Large intestine (tissue), 3 donors: ENCODE results near the gene DLK1. TPM values are rescaled to one million over a fixed set of nuclear protein-coding genes. Genes with fewer than 3 reads are reported as not detected.

Experiments used
- DNase-seq, 2 donors: peaks; one replicate each; pipeline versions ENCODE4 v3.0.0 to v3.0.0-alpha.2; 2013
- H3K27ac ChIP-seq: one replicate; pipeline ENCODE4 v1.5.1; 2013; ENCODE audit warnings: low read length
- H3K27me3 ChIP-seq: 2 replicates; pipeline ENCODE4 v1.6.1; 2013; ENCODE audit warnings: low read length; ENCODE audit not compliant: control insufficient read depth, insufficient read depth
- H3K36me3 ChIP-seq: 2 replicates; pipeline ENCODE4 v1.6.1; 2013; ENCODE audit warnings: low read length; ENCODE audit not compliant: control insufficient read depth, insufficient read depth
- H3K4me1 ChIP-seq: one replicate; pipeline ENCODE4 v1.6.1; 2013; ENCODE audit warnings: low read length; ENCODE audit not compliant: control insufficient read depth, insufficient read depth
- H3K4me3 ChIP-seq: one replicate; pipeline ENCODE4 v1.5.1; 2013; ENCODE audit warnings: low read length
- H3K9me3 ChIP-seq: one replicate; pipeline ENCODE4 v1.6.1; 2013; ENCODE audit warnings: mild to moderate bottlenecking, low read depth, low read length, moderate library complexity; ENCODE audit not compliant: control insufficient read depth
- WGBS: methylation state at CpG from one replicate; pipeline ENCODE4 v1.1.5; 2013; ENCODE audit warnings: low lambda C conversion rate; ENCODE audit not compliant: insufficient coverage; 5-methylcytosine and 5-hydroxymethylcytosine counted together
- polyA plus RNA-seq: library from polyadenylated mRNA; unstranded; fragments of 120-200 nt; gene quantifications from one replicate; pipeline ENCODE4 v1.2.1, GENCODE V29; 2013

The DLK1 gene
- polyA plus RNA-seq, 1 donor, result 25.2 TPM

GRCh38 chr14:100712490-100712889 is 14.2 kb upstream of the DLK1 start:
- H3K4me3 ChIP-seq, result no peak overlapping the region
- H3K27me3 ChIP-seq, result peaks cover 19% of the 10 kb centered on the region
- no CpG with 5 or more reads among the region's 7 CpGs for WGBS
- no peaks in the 10 kb centered on the region for H3K36me3 ChIP-seq
- H3K9me3 ChIP-seq, result peaks cover 6% of the 10 kb centered on the region
- no peak for DNase-seq
- no peak overlapping the region for H3K27ac ChIP-seq
- H3K4me1 ChIP-seq, result peaks cover 14% of the 10 kb centered on the region

GRCh38 chr14:100713705-100714104 is 13.0 kb upstream of the DLK1 start:
- no peak for DNase-seq
- Histone ChIP-seq H3K4me3 (no peak overlapping the region), H3K27me3 (peaks cover 17% of the 10 kb centered on the region), H3K27ac (no peak overlapping the region), H3K9me3 (peaks cover 6% of the 10 kb centered on the region), H3K36me3 (no peaks in the 10 kb centered on the region), H3K4me1 (peaks cover 9% of the 10 kb centered on the region)
- WGBS, result 100% methylated on average over 1 of the region's 10 CpGs

GRCh38 chr14:100714258-100714892 is 12.3 kb upstream of the DLK1 start:
- Histone ChIP-seq H3K9me3 (no peaks in the 10 kb centered on the region), H3K27ac (no peak overlapping the region), H3K4me1 (peaks cover 2% of the 10 kb centered on the region), H3K27me3 (peaks cover 15% of the 10 kb centered on the region), H3K36me3 (no peaks in the 10 kb centered on the region), H3K4me3 (no peak overlapping the region)
- no peak for DNase-seq
- WGBS, result no CpG with 5 or more reads among the region's 23 CpGs

- no CpG with 5 or more reads among the region's 9 CpGs for WGBS
Observed at GRCh38 chr14:100715332-100715731, 11.4 kb upstream of the DLK1 start.

GRCh38 chr14:100715803-100716202 is 10.9 kb upstream of the DLK1 start:
- no peaks in the 10 kb centered on the region for H3K4me1 ChIP-seq
- DNase-seq, result no peak
- H3K27ac ChIP-seq, result no peak overlapping the region
- no CpG with 5 or more reads among the region's 2 CpGs for WGBS
- peaks cover 17% of the 10 kb centered on the region for H3K27me3 ChIP-seq
- no peak overlapping the region for H3K4me3 ChIP-seq
- no peaks in the 10 kb centered on the region for H3K36me3 ChIP-seq
- no peaks in the 10 kb centered on the region for H3K9me3 ChIP-seq

More at GRCh38 chr14:100715332-100715731, 11.4 kb upstream of the DLK1 start:
- Histone ChIP-seq H3K4me1 (no peaks in the 10 kb centered on the region), H3K27ac (no peak overlapping the region), H3K27me3 (peaks cover 13% of the 10 kb centered on the region), H3K36me3 (no peaks in the 10 kb centered on the region), H3K9me3 (no peaks in the 10 kb centered on the region), H3K4me3 (no peak overlapping the region)
- no peak for DNase-seq

GRCh38 chr14:100717386-100717785 is 9.3 kb upstream of the DLK1 start:
- no peak overlapping the region for H3K27ac ChIP-seq
- no CpG with 5 or more reads among the region's 12 CpGs for WGBS
- peaks cover 33% of the 10 kb centered on the region for H3K27me3 ChIP-seq
- DNase-seq, result no peak
- H3K4me3 ChIP-seq, result no peak overlapping the region
- H3K9me3 ChIP-seq, result no peaks in the 10 kb centered on the region
- H3K4me1 ChIP-seq, result no peaks in the 10 kb centered on the region
- H3K36me3 ChIP-seq, result no peaks in the 10 kb centered on the region

- no peaks in the 10 kb centered on the region for H3K4me1 ChIP-seq
- WGBS, result no CpG with 5 or more reads among the region's 13 CpGs
- H3K36me3 ChIP-seq, result no peaks in the 10 kb centered on the region
- H3K27me3 ChIP-seq, result peaks cover 58% of the 10 kb centered on the region
- H3K27ac ChIP-seq, result no peak overlapping the region
- DNase-seq, result no peak
- H3K9me3 ChIP-seq, result no peaks in the 10 kb centered on the region
- no peak overlapping the region for H3K4me3 ChIP-seq
Observed at GRCh38 chr14:100719976-100720520, 6.6 kb upstream of the DLK1 start.

GRCh38 chr14:100721568-100721967 is 5.1 kb upstream of the DLK1 start:
- no CpG with 5 or more reads among the region's 5 CpGs for WGBS
- no peak for DNase-seq
- no peaks in the 10 kb centered on the region for H3K4me1 ChIP-seq
- peaks cover 73% of the 10 kb centered on the region for H3K27me3 ChIP-seq
- H3K36me3 ChIP-seq, result no peaks in the 10 kb centered on the region
- H3K4me3 ChIP-seq, result no peak overlapping the region
- no peak overlapping the region for H3K27ac ChIP-seq
- H3K9me3 ChIP-seq, result no peaks in the 10 kb centered on the region

- Histone ChIP-seq H3K4me1 (no peaks in the 10 kb centered on the region), H3K4me3 (no peak overlapping the region), H3K36me3 (no peaks in the 10 kb centered on the region), H3K27me3 (peaks cover 75% of the 10 kb centered on the region), H3K9me3 (no peaks in the 10 kb centered on the region), H3K27ac (no peak overlapping the region)
- DNase-seq, result no peak
- no CpG with 5 or more reads among the region's 5 CpGs for WGBS
Observed at GRCh38 chr14:100722367-100722766, 4.3 kb upstream of the DLK1 start.

GRCh38 chr14:100723135-100723829 is 3.4 kb upstream of the DLK1 start:
- WGBS, result no CpG with 5 or more reads among the region's 21 CpGs
- Histone ChIP-seq H3K4me1 (no peaks in the 10 kb centered on the region), H3K36me3 (no peaks in the 10 kb centered on the region), H3K4me3 (no peak overlapping the region), H3K27ac (no peak overlapping the region), H3K27me3 (peaks cover 84% of the 10 kb centered on the region), H3K9me3 (no peaks in the 10 kb centered on the region)
- DNase-seq, result no peak
